A204.1 (cell line): ENCODE results near the gene NPTN.
"Not testable (repeated sequence)": the region's sequence is repeated elsewhere in the genome, so short reads cannot be mapped to it uniquely, and the experiment has no call there.

ENCODE experiments used
- FAIRE-seq: peaks from 2 replicates; lab custom pipeline; 2012; peaks lifted over from hg19 to GRCh38; lab: Jason Lieb, UNC

NPTN gene

GRCh38 chr15:73570355-73571032 is 62.7 kb downstream of the NPTN start:
- no peak for FAIRE-seq

DNA sequence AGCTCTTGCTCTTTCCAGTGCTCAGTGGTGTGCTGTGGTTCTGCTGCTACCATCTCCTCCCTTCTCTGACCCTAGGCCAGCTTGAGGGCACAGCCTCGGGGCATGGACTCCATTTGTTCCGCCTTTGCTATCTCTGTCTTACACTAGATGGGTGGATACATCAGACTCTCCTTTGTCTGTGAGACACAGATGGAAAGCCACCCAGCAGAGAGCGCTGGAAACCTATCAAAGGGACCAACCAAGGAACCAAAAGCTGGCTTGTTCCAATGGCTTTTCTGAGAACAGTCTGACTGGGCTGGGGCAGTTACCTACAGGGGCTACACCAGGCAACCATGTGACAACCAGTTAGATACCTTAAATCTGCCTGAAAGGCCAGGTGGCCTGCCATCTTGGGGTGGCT is 63.8 kb downstream of the NPTN start:
- no peak for FAIRE-seq

- FAIRE-seq: no peak
Observed at GRCh38 chr15:73568564-73569280, 64.5 kb downstream of the NPTN start.

GRCh38 chr15:73567020-73567419 is 66.2 kb downstream of the NPTN start:
- FAIRE-seq: no peak

GRCh38 chr15:73564255-73564654 is 68.9 kb downstream of the NPTN start:
- no peak for FAIRE-seq

DNA sequence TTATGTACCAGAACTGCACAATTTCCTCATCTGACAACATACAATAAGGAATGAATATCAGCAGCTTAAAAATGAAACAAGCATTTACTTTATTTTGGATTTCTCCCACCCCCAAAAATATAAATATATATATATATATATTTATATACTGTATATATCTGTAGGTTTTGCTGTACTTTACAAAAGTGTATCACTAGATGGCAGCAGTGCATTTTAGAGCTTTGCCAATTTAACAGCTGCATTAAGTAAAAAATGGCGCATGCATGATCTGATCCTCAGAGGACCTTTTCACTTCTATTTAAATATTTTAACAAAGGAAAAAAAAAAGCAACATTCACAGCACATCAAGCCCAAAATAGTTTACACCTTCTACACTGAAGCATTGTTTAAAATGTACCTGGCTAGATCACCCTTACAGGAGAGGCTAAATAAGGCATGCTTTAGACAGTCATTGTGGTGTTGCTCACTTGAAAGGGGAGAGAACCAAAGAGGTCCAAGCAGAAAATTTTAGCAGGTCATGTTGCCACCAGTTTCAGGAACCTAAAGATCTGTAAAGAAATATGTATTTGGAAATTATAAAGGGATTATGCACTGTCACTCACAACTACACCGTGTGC is 72.6 kb downstream of the NPTN start:
- peak; percentile 89 for FAIRE-seq

DNA sequence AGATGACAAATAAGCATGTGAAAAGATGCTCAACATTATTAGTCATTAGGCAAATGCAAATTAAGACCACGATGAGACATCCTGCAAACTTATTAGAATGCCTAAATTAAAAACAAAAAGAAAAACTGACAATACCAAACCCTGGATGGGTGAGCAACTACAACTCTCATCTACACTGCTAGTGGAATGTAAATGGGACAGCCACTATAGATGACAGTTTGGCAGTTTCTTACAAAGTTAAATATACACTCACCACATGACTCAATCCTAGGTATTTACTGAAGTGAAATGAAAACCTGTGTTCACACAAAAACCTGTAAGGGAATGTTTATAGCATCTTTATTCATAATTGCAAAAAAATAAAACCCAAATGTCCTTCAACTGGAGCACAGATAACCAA is 74.7 kb downstream of the NPTN start:
- FAIRE-seq: no peak

DNA sequence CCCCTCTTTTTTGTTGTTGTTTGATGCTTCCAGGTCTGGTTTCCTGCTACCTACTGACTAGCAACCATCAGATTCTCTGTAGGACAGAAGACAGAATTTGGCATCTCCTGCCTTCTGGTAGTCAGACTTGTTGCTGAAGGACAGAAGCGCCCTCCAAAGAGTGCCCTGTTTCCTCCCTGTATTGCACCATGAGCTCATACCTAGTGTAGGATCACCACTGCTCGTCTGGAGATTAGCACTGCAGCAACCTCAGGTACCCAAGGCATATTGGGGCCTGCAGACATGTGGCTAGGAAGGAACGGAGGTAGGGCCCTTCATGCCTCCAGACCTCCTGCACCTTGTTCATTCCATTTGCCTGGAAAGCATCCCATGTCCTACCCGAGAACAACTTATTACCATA is 78.1 kb downstream of the NPTN start:
- FAIRE-seq: no peak

DNA sequence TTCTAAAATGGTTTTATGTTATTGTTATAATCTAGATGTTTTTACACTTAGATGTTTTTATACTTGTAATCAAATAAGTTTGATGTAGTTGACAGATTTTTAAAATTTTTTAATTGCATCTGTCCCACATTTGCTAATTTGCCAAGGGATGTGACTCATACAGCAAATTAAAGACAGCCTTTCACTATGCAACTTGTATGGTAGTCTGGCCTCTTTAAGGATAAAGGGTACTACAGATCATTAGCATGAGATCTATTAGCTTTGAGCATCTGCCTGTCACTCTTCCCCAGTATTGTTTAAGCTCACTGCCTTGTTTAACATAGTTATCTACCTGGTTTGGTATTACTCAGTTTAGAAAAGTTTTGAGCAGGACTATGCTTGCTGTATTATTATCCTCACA is 83.0 kb downstream of the NPTN start:
- no peak for FAIRE-seq

DNA sequence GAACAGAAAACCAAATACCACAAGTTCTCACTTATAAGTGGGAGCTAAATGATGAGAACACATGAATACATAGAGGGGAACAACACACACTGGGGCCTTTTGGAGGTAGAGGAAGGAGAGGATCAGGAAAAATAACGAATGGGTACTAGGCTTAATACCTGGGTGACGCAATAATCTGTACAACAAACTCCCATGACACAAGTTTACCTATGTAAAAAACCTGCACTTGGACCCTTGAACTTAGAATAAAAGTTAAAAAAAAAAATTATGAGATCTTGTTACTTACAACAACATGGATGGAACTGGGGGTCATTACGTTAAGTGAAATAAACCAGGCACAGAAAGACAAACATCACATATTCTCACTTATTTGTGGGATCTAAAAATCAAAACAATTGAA is 84.3 kb downstream of the NPTN start:
- not testable (repeated sequence) for FAIRE-seq

- FAIRE-seq: no peak
Observed at GRCh38 chr15:73541479-73541878, 91.7 kb downstream of the NPTN start.

DNA sequence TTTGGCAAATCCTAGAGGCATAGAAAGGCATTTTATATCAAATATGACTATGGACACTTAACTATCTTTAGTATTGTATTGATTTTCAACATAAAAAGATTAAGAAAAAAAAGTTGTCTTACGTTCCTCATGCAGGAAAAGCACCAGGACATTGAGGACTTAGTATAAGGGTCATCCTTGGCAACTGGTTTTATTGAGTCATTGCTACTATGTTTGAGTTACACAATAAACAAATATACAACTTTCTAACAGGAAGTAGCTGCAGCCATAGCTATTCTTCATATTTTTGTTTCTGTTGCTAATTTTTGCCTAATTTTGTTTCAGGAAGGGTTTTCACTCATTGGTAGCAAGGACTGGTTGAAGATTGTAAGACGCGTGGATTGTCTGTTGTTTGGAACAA is 93.0 kb downstream of the NPTN start:
- FAIRE-seq: no peak

DNA sequence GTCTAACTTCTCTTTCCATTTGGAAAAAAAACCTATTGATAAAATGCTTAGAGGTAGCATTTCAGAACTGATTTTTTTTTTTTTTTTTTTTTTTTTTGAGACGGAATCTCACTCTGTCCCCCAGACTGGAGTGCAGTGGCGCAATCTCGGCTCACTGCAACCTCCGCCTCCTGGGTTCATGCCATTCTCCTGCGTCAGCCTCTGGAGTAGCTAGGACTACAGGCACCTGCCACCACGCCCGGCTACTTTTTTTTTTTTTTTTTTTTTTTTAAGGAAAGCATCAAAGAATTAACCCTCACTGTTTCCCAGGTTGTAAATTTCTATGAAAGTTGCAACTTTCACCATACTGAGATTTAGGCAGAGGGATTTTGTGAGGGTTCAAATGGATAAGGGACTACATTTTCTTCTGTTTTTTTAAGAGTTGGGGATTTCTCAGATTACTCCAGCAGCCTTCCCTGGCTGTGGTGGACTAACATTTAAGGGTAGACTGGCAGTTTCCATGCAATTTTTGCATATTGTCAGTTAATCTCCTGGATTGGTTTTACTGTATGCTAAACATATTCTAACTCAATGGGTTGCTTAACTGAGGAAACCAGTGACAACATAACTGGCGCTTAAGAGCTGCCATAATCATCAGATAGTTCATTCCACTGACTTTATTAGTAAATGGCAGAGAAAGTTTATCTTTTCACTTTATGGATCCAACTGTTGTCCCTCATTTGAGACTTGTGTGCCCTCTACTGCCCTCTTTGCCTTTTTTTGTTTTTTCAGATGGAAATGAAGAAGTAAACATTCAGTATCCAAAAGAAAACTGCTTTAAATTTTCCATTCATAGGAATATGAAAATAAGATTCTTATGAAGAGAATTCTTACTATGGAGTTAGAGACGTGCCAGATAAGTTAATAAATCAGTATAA is 93.7 kb downstream of the NPTN start:
- no peak for FAIRE-seq

DNA sequence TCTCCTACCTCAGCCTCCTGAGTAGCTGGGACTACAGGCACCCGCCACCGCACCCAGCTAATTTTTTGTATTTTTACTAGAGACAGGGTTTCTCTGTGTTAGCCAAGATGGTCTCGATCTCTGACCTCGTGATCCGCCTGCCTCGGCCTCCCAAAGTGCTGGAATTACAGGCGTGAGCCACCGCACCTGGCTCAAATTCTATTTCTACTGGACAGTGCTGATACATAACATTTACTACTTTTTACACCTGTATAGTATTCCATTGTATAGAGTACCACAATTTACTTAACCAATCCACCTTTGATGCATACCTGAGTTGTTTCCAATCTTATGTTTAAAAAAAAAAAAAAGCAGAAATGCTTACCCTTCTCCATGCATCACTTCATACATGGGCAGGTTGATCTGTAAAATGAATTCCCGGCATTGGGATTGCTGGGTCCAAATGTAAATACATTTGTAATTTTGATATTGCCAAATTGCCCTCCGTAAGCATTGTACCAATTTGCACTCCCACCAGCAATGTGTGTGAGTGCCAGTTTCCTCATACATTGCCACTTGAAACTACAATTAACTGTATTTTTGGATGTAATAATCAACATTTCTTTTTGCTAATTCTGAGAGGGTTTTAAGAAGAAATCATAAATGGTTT is 94.5 kb downstream of the NPTN start:
- FAIRE-seq: no peak

DNA sequence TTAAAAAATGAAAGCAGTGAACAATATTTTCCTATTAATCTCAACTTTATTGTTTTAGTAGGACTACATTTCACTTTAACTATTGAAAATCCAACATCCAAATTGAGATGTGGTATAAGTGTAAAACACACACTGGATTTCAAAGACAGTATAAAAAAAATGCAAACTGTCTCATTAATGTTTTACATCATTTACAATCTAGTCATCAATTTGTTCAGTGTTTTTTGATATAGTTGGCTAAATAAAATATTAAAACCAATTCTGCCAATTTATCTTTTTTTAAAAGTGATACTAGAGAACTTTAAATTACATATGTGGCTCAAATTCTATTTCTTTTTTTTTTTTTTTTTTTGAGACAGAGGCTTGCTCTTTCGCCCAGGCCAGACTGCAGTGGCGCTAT is 95.1 kb downstream of the NPTN start:
- FAIRE-seq: no peak

DNA sequence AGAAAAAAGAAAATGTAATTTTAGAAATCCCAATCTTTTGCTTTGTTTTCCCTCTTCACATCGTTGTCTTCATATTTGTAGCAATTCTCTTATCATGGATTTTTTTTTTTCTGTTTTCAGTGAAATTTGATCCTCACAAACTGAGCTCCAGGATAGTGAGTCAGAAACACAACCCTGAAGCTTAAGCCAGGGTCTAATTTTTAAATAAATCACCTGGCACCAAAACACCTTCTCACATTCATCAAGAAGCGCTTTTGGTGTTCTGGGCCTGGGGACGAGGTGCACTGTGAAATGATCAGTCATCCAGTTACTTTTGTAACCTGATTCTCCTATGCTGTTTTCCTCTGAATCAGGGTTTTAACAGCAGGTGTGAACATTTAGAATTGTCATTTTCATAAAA is 102.5 kb downstream of the NPTN start:
- FAIRE-seq: no peak

- no peak for FAIRE-seq
Observed at GRCh38 chr15:73527598-73527997, 105.6 kb downstream of the NPTN start.

GRCh38 chr15:73524919-73525318 is 108.3 kb downstream of the NPTN start:
- FAIRE-seq: no peak

DNA sequence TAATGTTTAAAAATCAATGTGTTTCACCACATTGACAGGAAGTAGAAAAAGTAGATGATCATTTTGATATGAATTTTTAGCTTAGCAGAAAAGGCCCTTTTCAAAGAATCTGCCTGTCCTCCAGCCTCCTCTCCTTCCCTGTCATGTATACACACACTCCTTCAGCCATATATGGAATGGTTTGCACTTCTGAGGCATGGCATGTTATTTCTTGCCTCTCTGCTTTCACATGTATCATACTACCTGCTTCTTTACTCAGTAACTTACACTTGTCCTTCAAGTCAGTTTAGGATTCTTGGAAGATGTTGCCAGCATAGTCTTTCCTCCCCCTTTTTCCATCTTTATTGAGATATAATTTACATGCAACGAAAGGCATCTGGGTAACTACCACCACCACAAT is 111.2 kb downstream of the NPTN start:
- no peak for FAIRE-seq

DNA sequence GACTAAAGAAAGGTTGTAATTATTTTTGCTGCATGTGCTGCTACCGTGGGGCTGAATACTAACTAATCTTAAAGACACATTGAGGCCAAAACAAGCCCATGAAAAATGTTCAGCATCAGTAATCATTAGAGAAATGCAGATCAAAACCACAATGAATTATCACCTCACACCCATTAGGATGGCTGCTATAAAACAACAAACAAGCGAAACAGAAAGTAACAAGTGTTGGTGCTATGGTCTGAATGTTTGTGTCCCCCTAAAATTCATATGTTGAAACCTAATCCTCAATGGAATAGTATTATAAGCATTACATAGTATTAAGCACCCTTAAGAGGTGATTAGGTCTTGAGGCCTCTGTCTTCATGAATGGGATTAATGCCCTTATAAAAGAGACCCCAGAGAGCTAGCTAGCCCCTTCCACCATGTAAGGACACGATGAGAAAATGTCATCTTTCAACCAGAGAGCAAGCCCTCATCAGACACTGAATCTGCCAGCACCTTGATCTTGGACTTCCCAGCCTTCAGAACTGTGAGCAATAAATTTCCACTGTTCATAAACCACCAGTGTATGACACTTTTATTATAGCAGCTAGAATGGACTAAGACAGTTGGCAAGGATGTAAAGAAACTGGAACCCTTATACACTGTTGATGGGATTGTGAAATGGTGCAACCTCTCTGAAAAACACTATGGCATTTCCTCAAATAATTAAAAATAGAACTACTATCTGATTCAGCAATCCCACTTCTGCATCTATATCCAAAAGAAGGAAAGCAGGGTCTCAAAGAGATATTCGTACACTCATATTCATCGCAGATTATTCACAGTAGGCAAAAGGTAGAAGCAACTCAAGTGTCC is 114.1 kb downstream of the NPTN start:
- FAIRE-seq: no peak

DNA sequence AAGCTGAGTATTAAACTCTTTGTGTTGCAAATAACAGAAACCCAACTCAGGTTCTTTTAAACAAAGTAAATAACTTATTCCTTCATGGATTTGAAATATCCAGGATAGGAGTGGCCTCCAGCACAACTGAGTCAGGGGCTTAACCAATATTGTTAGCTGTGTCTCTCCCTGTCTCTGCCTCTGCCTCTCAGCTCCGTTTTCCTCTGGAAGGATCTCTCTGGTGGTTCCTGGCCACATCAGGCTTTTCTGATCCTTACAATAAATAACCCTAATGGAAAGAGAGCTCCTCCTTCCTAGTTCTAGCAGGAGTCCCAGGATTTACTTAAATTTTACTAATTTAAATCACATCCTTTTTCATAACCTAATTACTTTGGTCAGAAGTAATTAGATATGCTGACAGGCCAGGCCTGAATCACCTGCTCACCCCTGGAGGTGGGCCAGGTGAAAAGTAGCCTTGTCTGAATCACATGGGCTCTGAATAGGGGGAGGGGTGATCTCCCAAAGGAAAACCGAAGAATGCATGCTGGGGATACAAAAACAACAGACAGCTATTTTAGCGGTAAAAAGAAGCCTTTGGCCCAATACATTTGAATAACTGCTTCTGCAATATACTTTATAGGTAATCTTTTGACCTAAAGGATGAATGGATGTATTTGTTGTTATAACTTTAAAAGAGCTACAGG is 114.9 kb downstream of the NPTN start:
- no peak for FAIRE-seq
